SJSA1 (cell line): ENCODE data around the gene ZDHHC8. TPM values are rescaled to one million over a fixed set of nuclear protein-coding genes. Genes with fewer than 3 reads are reported as not detected.

ENCODE experiments used
- DNase-seq, 2 experiments: peaks; one replicate each; pipeline ENCODE4 v3.0.0-alpha.2; 2015 to 2020; ENCODE audit warnings: low spot score in 2 of 2, low read depth in 1 of 2
- H3K27ac ChIP-seq: fragments of 250-450 bp; sonication (Bioruptor Pico); 2 replicates; pipeline ENCODE4 v1.5.1; 2020; ENCODE audit warnings: mild to moderate bottlenecking, moderate library complexity
- H3K27me3 ChIP-seq: fragments of 250-450 bp; sonication (Bioruptor Pico); replicated peaks from 2 replicates; pipeline ENCODE4 v1.5.1; 2020; ENCODE audit warnings: mild to moderate bottlenecking, moderate library complexity
- H3K36me3 ChIP-seq: fragments of 250-450 bp; sonication (Bioruptor Pico); 2 replicates; pipeline ENCODE4 v1.5.1; 2020; ENCODE audit warnings: mild to moderate bottlenecking
- H3K4me1 ChIP-seq: fragments of 250-450 bp; sonication (Bioruptor Pico); replicated peaks from 2 replicates; pipeline ENCODE4 v1.6.1; 2021; ENCODE audit warnings: mild to moderate bottlenecking
- H3K4me3 ChIP-seq: fragments of 250-450 bp; sonication (Bioruptor Pico); 2 replicates; pipeline ENCODE4 v1.5.1; 2020; ENCODE audit warnings: mild to moderate bottlenecking
- H3K9me3 ChIP-seq: fragments of 250-450 bp; sonication (Bioruptor Pico); replicated peaks from 2 replicates; pipeline ENCODE4 v1.5.1; 2020; ENCODE audit warnings: mild to moderate bottlenecking
- total RNA-seq: library from RNA; depleted of rRNA; stranded (reverse); fragments of >200 nt; shearing (Covaris generic); gene quantifications from 2 replicates; pipeline ENCODE4 v1.2.3, GENCODE V29; 2014

Gene ZDHHC8
- total RNA-seq, 1 experiment from 2014 or later = 9.0 TPM

DNA sequence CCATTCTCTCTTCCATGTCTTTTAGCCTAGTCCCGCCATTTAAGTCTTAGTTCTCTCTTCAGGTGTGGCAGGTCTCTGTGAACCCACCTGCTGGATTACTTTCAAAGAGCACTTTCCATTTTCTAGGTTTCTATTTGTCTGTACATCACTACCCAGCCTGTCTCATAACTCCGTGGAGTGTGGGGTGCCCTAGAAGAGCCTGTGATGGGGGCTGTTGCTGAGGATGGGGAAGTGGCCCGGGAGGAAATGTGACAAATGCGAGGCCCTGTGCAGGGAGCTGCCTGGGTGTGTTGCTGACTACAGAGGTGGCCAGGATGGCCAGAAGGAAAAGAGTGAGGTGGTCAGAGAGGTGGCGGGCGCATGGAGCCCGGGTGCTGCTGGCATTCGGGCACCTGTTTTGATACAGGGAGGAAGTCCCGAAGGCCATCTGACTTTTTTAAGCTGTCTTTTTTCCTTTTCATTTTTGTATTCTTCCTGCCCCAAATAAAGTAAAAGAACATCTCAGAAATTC is 40.8 kb upstream of the ZDHHC8 start:
- H3K27me3 ChIP-seq = no peaks in the 10 kb centered on the region
- H3K36me3 ChIP-seq = peaks cover 100% of the 10 kb centered on the region
- H3K4me1 ChIP-seq = no peaks in the 10 kb centered on the region
- no peak overlapping the region for H3K4me3 ChIP-seq
- no peaks in the 10 kb centered on the region; the same call in 1 of the 2 replicates for H3K9me3 ChIP-seq
- no peak overlapping the region for H3K27ac ChIP-seq
- no peak for DNase-seq

DNA sequence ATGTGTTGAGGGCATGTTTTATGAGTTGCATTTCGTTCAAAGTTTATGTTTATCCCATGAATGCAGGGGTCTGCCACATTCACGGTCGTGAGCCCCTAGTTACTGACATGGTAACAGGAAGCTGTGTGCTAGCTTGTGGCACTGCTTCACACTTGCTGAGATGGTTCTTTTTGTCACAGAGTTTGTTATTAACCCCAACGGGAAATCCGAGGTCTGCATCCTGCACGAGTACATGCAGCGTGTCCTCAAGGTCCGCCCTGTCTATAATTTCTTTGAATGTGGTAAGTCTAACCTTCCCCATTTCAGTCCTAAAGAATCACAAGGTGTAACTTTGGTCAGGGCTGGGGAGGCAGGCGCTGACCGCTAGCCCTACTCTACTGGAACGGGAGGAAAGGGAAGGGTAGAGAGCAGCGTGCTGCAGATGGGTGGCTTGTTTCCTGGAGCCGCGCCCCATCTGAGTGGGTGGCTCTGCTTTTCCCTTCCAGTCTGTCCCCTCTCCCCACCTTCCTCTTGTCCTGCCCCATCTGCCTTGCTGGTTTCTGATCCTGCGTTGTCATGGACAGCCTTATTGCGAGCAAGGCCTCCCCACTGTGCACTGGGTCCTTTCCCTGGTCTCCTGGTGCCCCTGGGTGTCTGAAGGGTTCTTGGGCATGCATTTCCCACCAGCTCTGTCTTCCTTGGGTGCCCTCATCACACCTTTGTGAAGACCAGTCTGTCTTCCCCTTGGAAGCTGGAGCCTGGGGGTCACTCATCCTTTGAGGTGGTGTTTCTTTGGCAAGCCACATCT is 39.7 kb upstream of the ZDHHC8 start:
- Histone ChIP-seq H3K4me1 (no peaks in the 10 kb centered on the region), H3K9me3 (no peaks in the 10 kb centered on the region; the same call in 1 of the 2 replicates), H3K4me3 (no peak overlapping the region), H3K27me3 (no peaks in the 10 kb centered on the region), H3K27ac (no peak overlapping the region), H3K36me3 (peaks cover 100% of the 10 kb centered on the region)
- no peak for DNase-seq

DNA sequence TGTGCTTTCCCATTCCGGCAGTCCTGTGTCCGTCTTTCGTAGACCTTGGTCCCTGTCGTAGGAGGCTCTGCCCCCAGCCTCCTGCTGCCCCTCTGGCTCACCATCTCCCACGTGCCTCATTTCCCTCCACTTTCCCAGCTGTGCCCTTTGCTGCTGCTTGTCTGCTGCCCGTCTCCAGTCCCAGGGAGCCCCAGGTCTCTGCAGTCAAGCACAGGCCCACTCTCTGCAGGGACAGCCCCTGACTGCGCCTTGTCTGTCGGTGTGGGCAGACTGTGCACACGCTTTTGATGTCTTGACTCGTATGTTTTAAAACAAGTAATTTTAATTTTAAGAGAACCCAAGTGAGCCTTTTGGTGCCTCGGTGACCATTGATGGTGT is 39.1 kb upstream of the ZDHHC8 start:
- DNase-seq = no peak
- H3K9me3 ChIP-seq = no peaks in the 10 kb centered on the region; the same call in 1 of the 2 replicates
- no peak overlapping the region for H3K4me3 ChIP-seq
- no peaks in the 10 kb centered on the region for H3K4me1 ChIP-seq
- H3K27me3 ChIP-seq = no peaks in the 10 kb centered on the region
- no peak overlapping the region for H3K27ac ChIP-seq
- peaks cover 100% of the 10 kb centered on the region for H3K36me3 ChIP-seq

- Histone ChIP-seq H3K9me3 (no peaks in the 10 kb centered on the region; the same call in 1 of the 2 replicates), H3K27ac (no peak overlapping the region), H3K36me3 (peaks cover 99% of the 10 kb centered on the region), H3K4me3 (no peak overlapping the region), H3K4me1 (no peaks in the 10 kb centered on the region), H3K27me3 (no peaks in the 10 kb centered on the region)
- DNase-seq = no peak
These were observed 38.0 kb upstream of the ZDHHC8 start for GRCh38 chr22:20093418-20094196.

DNA sequence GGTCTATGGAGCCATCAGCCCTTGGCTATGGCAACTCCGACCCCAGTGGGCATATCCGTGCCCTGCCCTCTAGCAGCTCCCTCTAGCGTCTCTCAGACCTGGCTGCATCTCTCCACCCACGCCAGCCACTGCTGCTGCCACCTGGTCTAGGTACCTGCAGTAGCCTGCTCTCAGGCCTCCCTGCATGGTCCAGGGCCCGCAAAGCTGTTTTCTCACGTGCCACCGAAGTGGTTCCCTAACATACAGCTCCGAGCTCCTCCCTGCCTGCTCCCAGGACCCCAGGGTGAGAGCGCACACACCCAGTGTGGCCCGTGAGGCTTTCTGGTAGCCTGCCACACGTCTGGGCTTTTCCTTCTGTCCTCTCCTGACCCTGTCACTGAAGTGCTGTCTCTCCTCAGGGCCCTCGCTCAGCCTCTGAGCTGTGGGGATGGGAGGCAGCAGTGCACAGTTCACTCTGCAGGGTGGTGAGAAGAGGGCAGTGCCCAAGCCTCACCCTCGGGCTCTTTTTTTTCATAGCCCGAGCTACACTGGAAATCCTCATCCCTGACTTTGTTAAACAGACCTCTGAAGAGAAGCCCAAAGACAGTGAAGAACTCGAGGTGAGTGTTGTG is 37.3 kb upstream of the ZDHHC8 start:
- no peaks in the 10 kb centered on the region for H3K4me1 ChIP-seq
- H3K36me3 ChIP-seq = peaks cover 99% of the 10 kb centered on the region
- DNase-seq = no peak
- no peak overlapping the region for H3K27ac ChIP-seq
- H3K27me3 ChIP-seq = no peaks in the 10 kb centered on the region
- H3K9me3 ChIP-seq = no peaks in the 10 kb centered on the region; the same call in 1 of the 2 replicates
- no peak overlapping the region for H3K4me3 ChIP-seq

- peaks cover 99% of the 10 kb centered on the region for H3K36me3 ChIP-seq
- no peak overlapping the region for H3K27ac ChIP-seq
- no peaks in the 10 kb centered on the region for H3K4me1 ChIP-seq
- H3K27me3 ChIP-seq = no peaks in the 10 kb centered on the region
- no peak overlapping the region for H3K4me3 ChIP-seq
- no peak for DNase-seq
- H3K9me3 ChIP-seq = no peaks in the 10 kb centered on the region; the same call in 1 of the 2 replicates
These were observed 36.1 kb upstream of the ZDHHC8 start for GRCh38 chr22:20095521-20095920.

DNA sequence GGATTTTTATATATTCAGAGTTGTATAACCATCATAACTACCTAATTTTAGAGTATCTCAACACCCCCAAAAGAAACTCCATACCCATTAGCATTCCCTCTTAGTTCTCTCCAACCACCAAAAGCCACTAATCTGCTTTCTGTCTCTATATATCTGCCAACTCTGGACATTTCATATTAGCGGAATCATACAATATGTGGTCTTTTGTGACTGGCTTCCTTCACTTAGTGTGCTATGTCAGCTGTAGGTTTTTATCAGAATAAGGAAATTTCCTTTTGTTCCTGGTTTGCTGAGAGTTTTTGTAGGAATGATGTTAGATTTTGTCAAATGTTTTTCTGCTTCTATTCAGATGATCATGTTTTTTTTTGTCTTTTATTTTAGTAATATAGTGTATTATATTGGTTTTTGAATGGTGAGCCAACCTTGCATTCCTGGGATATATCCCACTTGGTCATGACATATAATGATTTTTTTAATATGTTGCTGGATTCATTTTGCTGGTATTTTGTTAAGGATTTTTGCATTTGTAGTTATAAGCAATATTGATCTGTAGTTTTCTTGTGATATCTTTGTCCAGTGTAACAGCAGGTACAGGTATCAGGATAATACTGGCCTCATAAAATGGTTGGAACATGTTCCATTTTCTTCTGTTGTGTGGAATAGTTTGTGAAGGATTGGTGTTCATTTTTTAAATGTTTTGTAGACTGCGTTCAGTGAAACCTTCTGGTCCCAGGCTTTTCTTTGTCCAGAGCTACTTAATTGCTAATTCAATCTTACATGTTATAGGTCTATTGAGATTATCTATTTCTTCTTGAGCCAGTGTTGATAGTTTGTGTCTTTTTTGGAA is 34.8 kb upstream of the ZDHHC8 start:
- peaks cover 99% of the 10 kb centered on the region for H3K36me3 ChIP-seq
- no peaks in the 10 kb centered on the region; the same call in 1 of the 2 replicates for H3K9me3 ChIP-seq
- H3K4me3 ChIP-seq = no peak overlapping the region
- no peaks in the 10 kb centered on the region for H3K4me1 ChIP-seq
- H3K27ac ChIP-seq = no peak overlapping the region
- no peaks in the 10 kb centered on the region for H3K27me3 ChIP-seq
- no peak for DNase-seq

- DNase-seq = no peak
- Histone ChIP-seq H3K27ac (no peak overlapping the region), H3K27me3 (no peaks in the 10 kb centered on the region), H3K4me3 (no peak overlapping the region), H3K9me3 (no peaks in the 10 kb centered on the region; the same call in 1 of the 2 replicates), H3K36me3 (peaks cover 99% of the 10 kb centered on the region), H3K4me1 (no peaks in the 10 kb centered on the region)
These were observed 32.4 kb upstream of the ZDHHC8 start for GRCh38 chr22:20099099-20099711.

GRCh38 chr22:20101638-20102037 is 30.0 kb upstream of the ZDHHC8 start:
- no peaks in the 10 kb centered on the region for H3K4me1 ChIP-seq
- no peak overlapping the region for H3K27ac ChIP-seq
- peaks cover 99% of the 10 kb centered on the region for H3K36me3 ChIP-seq
- H3K4me3 ChIP-seq = no peak overlapping the region
- no peaks in the 10 kb centered on the region for H3K9me3 ChIP-seq
- H3K27me3 ChIP-seq = no peaks in the 10 kb centered on the region
- no peak for DNase-seq

DNA sequence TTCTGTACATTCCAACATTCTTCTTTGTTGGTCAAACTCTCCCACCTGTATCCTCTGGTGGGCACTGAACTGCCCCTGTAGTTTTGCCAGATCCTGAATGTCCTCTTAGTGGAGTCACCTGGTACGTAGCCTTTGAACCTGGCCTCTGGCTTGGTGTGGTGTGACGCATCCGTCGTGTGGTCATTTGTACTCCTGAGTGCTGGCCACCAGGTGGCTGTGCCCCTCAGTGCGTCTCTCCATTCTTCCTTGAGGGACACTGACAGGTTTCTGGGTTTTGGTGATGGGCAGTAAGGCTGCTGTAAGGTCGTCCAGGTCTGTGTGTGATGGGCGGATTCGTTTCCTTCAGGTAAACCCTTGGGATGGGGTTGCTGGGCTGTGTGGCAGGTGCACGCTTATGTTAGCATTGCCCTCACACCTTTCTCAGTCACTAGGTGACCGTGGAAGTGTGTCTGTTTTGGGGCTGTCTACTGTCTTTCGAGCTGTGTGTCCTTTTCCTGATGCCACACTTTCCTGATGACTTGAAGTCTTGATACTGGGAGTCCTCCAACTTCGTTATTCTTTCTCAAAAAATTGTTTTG is 29.3 kb upstream of the ZDHHC8 start:
- Histone ChIP-seq H3K4me1 (no peaks in the 10 kb centered on the region), H3K36me3 (peaks cover 99% of the 10 kb centered on the region), H3K27ac (no peak overlapping the region), H3K4me3 (no peak overlapping the region), H3K9me3 (no peaks in the 10 kb centered on the region), H3K27me3 (no peaks in the 10 kb centered on the region)
- no peak for DNase-seq

GRCh38 chr22:20105456-20106204 is 26.0 kb upstream of the ZDHHC8 start:
- Histone ChIP-seq H3K4me1 (no peaks in the 10 kb centered on the region), H3K4me3 (no peak overlapping the region), H3K9me3 (no peaks in the 10 kb centered on the region), H3K36me3 (peaks cover 100% of the 10 kb centered on the region), H3K27ac (no peak overlapping the region), H3K27me3 (no peaks in the 10 kb centered on the region)
- DNase-seq = no peak

- Histone ChIP-seq H3K36me3 (peaks cover 100% of the 10 kb centered on the region), H3K27ac (no peak overlapping the region), H3K9me3 (no peaks in the 10 kb centered on the region), H3K27me3 (no peaks in the 10 kb centered on the region), H3K4me3 (no peak overlapping the region), H3K4me1 (no peaks in the 10 kb centered on the region)
- DNase-seq = no peak
These were observed 25.3 kb upstream of the ZDHHC8 start for GRCh38 chr22:20106205-20106848.
